Brain microvascular endothelial cell (primary cell): ENCODE results near the gene TAX1BP1.
A peak's percentile ranks its signal among the peaks of the same experiment; 100 is the strongest.

ENCODE experiments used
- DNase-seq: peaks from one replicate; pipeline ENCODE4 v3.0.0-alpha.2; 2020
- H3K27ac ChIP-seq: fragments of 250-450 bp; sonication (Bioruptor Pico); 2 replicates; pipeline ENCODE4 v1.5.1; 2020; ENCODE audit warnings: mild to moderate bottlenecking, moderate library complexity
- H3K27me3 ChIP-seq: fragments of 250-450 bp; sonication (Bioruptor Pico); replicated peaks from 2 replicates; pipeline ENCODE4 v1.5.1; 2020; ENCODE audit warnings: mild to moderate bottlenecking
- H3K36me3 ChIP-seq: fragments of 250-450 bp; sonication (Bioruptor Pico); replicated peaks from 2 replicates; pipeline ENCODE4 v1.5.1; 2020; ENCODE audit warnings: mild to moderate bottlenecking
- H3K4me3 ChIP-seq: 2 replicates; pipeline ENCODE4 v1.5.1; 2011; ENCODE audit warnings: low read depth, mild to moderate bottlenecking, control low read depth, low read length, moderate library complexity
- in situ Hi-C: cut with HindIII; loops from 2 replicates; pipeline ENCODE4 v1.10.0; 2017; ENCODE audit warnings: low sequenced_read_pairs, low pct_ligation_motif_present
- TF ChIP-seq, protein P1 (sequence below): IDR thresholded peaks from 2 replicates; pipeline ENCODE4 v1.5.1; 2011; ENCODE audit warnings: low read depth, mild to moderate bottlenecking, moderate library complexity, low read length, control low read depth, inconsistent platforms; ENCODE audit errors: missing control alignments

Gene TAX1BP1

DNA sequence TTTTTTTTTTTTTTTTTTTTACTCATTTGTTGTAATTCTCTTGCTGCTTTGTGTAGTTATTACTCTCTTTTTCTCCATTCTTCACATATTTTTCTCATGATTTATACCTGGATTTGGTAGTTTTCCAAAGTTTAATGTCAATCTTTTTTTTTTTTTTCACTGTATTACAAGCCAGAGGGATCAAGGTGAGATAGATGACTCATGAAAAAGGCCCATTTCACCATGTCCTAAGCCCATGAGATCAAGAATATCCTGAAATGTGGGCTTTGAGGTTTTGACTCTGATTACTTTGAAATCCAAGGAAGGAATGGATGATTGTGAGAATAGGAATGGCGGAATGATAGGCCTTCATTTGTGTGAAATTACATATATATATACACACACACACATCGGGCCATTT lies 31.1 kb downstream of the TAX1BP1 start:
- TF ChIP-seq, protein P1, sequence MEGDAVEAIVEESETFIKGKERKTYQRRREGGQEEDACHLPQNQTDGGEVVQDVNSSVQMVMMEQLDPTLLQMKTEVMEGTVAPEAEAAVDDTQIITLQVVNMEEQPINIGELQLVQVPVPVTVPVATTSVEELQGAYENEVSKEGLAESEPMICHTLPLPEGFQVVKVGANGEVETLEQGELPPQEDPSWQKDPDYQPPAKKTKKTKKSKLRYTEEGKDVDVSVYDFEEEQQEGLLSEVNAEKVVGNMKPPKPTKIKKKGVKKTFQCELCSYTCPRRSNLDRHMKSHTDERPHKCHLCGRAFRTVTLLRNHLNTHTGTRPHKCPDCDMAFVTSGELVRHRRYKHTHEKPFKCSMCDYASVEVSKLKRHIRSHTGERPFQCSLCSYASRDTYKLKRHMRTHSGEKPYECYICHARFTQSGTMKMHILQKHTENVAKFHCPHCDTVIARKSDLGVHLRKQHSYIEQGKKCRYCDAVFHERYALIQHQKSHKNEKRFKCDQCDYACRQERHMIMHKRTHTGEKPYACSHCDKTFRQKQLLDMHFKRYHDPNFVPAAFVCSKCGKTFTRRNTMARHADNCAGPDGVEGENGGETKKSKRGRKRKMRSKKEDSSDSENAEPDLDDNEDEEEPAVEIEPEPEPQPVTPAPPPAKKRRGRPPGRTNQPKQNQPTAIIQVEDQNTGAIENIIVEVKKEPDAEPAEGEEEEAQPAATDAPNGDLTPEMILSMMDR = no peak
- Histone ChIP-seq H3K27ac (no peak overlapping the region), H3K27me3 (no peaks in the 10 kb centered on the region), H3K4me3 (no peak overlapping the region), H3K36me3 (peaks cover 11% of the 10 kb centered on the region)
- in situ Hi-C loops = no loop called here
- no peak for DNase-seq

- H3K4me3 ChIP-seq = no peak overlapping the region
- no peak overlapping the region for H3K27ac ChIP-seq
- DNase-seq = peak; percentile 21
- in situ Hi-C loops = no loop called here
- TF ChIP-seq, protein P1 = peak; percentile 65
- no peaks in the 10 kb centered on the region for H3K27me3 ChIP-seq
- peaks cover 8% of the 10 kb centered on the region for H3K36me3 ChIP-seq
Observed at GRCh38 chr7:27774717-27775328, 34.9 kb downstream of the TAX1BP1 start.

DNA sequence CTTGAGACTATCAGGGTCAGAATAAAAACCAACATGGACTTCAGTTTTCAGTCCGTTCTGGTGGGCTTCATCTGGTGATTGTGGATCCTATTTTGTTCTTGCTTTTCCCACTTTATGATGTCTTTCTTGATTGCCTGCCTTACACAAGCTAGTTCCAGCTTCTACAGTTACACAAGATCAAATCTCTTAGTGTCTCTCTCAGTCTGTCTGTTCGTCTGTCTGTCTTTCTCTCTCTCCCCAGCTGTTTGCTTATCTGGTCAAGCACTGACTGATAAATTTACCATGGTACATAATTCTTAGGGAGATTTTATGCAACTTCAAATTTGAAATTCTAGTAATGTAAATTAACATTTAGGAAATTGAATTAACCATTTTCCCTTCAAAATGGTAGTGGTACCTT lies 35.8 kb downstream of the TAX1BP1 start:
- Histone ChIP-seq H3K27ac (no peak overlapping the region), H3K36me3 (peaks cover 6% of the 10 kb centered on the region), H3K27me3 (no peaks in the 10 kb centered on the region), H3K4me3 (no peak overlapping the region)
- TF ChIP-seq, protein P1 = no peak
- in situ Hi-C loops = no loop called here
- no peak for DNase-seq

- no peak for DNase-seq
- TF ChIP-seq, protein P1 = no peak
- Histone ChIP-seq H3K4me3 (no peak overlapping the region), H3K27ac (no peak overlapping the region), H3K27me3 (no peaks in the 10 kb centered on the region), H3K36me3 (no peaks in the 10 kb centered on the region)
- in situ Hi-C loops = no loop called here
Observed at GRCh38 chr7:27777662-27778061, 37.7 kb downstream of the TAX1BP1 start.

GRCh38 chr7:27779873-27780272 lies 39.9 kb downstream of the TAX1BP1 start:
- no peak overlapping the region for H3K4me3 ChIP-seq
- H3K36me3 ChIP-seq = no peaks in the 10 kb centered on the region
- no peaks in the 10 kb centered on the region for H3K27me3 ChIP-seq
- no peak for DNase-seq
- H3K27ac ChIP-seq = no peak overlapping the region
- TF ChIP-seq, protein P1 = no peak
- in situ Hi-C loops = no loop called here

DNA sequence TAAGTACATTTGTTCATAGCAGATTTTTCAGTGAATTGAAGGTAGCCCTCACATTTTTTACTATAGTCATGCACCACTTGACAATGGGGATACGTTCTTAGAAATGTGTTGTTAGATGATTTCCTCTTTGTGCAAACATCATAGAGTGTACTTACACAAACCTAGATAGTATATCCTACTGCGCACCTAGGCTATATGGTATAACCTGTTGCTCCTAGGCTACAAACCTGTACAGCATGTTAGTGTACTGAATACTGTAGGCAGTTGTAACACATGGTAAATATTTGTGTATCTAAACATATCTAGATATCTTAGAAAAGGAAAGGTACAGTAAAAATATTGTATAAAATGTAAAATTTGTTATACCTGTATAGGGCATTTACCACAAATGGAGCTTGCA lies 41.2 kb downstream of the TAX1BP1 start:
- H3K27me3 ChIP-seq = no peaks in the 10 kb centered on the region
- TF ChIP-seq, protein P1 = no peak
- in situ Hi-C loops = no loop called here
- H3K27ac ChIP-seq = no peak overlapping the region
- DNase-seq = no peak
- peaks cover 5% of the 10 kb centered on the region for H3K36me3 ChIP-seq
- no peak overlapping the region for H3K4me3 ChIP-seq
